Ovary (tissue), 3 donors: Measurements from ENCODE around the gene PPP6R2.

Experiments used
- EP300 ChIP-seq: sonication (generic); formaldehyde crosslinking; IDR thresholded peaks from one replicate; pipeline ENCODE4 v1.6.1; 2017; ENCODE audit warnings: antibody characterized with exemption
- TF ChIP-seq, protein P1 (sequence below), 3 donors: fragments of 450-650 bp in 2 of 3; fragments of 200-600 bp in 1 of 3; IDR thresholded peaks; one replicate each; pipeline versions ENCODE4 v1.5.1 to v1.8.0; 2016 to 2022; ENCODE audit warnings: antibody characterized with exemption in 3 of 3, mild to moderate bottlenecking in 1 of 3
- donor health status: DM: no; HTN: no; CAD: no.

- TF ChIP-seq, protein P1, sequence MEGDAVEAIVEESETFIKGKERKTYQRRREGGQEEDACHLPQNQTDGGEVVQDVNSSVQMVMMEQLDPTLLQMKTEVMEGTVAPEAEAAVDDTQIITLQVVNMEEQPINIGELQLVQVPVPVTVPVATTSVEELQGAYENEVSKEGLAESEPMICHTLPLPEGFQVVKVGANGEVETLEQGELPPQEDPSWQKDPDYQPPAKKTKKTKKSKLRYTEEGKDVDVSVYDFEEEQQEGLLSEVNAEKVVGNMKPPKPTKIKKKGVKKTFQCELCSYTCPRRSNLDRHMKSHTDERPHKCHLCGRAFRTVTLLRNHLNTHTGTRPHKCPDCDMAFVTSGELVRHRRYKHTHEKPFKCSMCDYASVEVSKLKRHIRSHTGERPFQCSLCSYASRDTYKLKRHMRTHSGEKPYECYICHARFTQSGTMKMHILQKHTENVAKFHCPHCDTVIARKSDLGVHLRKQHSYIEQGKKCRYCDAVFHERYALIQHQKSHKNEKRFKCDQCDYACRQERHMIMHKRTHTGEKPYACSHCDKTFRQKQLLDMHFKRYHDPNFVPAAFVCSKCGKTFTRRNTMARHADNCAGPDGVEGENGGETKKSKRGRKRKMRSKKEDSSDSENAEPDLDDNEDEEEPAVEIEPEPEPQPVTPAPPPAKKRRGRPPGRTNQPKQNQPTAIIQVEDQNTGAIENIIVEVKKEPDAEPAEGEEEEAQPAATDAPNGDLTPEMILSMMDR (IDR thresholded peaks at IDR 0.05): no peak
- TF ChIP-seq EP300: no peak
These were observed 117.8 kb downstream of the PPP6R2 start for GRCh38 chr22:50460938-50461337.
